H54 (cell line): ENCODE data around the gene ACCS.

Experiments
- DNase-seq: peaks from one replicate; pipeline ENCODE4 v3.0.0; 2011; ENCODE audit warnings: low spot score, mixed read lengths; ENCODE audit not compliant: insufficient read length
- FAIRE-seq: peaks from 3 replicates; lab custom pipeline; 2011; peaks lifted over from hg19 to GRCh38; lab: Jason Lieb, UNC
- POLR2A ChIP-seq: IDR thresholded peaks from 2 replicates; pipeline ENCODE4 v1.6.1; 2011; ENCODE audit warnings: low read depth, mild to moderate bottlenecking, low read length

Gene ACCS

GRCh38 chr11:44113572-44113971 lies 47.5 kb downstream of the ACCS start:
- no peak for TF ChIP-seq POLR2A
- no peak for FAIRE-seq
- DNase-seq = no peak

DNA sequence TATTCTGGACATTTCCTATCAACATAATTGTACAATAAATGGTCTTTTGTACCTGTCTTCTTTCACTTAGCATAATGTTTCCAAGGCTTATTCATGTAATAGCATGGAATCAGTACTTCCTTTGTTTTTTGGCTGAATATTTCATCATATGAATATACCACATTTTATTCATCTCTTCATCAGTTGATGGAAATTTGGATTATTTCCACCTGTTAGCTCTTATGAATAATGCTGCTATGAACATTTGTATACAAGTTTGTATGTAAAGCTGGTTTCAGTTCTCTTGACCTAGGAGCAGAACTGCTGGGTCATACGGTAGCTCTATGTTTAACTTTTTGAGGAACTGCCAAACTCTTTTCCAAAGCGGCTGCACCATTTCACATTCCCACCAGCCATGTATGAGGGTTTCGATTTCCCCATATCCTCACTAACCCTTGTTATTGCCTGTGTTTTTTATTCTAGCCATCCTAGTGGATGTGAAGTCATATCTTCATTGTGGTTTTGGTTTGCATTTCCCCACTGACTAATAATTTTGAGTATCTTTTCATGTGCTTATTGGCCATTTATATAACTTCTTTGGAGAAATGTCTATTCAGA lies 50.3 kb downstream of the ACCS start:
- FAIRE-seq (no peak), DNase-seq (no peak)
- no peak for TF ChIP-seq POLR2A

GRCh38 chr11:44120169-44120568 lies 54.1 kb downstream of the ACCS start:
- TF ChIP-seq POLR2A = no peak
- DNase-seq = no peak
- no peak for FAIRE-seq

DNA sequence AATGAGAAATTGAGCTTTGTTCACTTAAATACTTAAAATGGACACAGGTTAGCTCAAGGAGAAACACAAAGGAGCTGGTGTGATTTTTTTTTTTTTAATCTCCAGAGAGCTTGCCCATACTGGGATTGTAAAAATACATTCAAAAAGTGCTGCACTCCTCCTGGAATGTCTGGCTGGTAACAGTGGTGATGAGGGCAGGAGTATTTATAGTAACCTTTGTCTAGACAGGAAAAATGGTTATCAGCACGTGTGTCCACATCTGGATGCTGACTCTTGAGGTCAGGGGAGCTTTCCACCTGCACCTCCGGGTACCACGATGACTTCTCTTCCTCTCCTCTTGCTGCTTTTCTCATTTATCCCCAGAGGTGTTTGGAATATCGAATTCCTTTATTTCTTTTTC lies 59.5 kb downstream of the ACCS start:
- DNase-seq (no peak), FAIRE-seq (no peak)
- no peak for TF ChIP-seq POLR2A

DNA sequence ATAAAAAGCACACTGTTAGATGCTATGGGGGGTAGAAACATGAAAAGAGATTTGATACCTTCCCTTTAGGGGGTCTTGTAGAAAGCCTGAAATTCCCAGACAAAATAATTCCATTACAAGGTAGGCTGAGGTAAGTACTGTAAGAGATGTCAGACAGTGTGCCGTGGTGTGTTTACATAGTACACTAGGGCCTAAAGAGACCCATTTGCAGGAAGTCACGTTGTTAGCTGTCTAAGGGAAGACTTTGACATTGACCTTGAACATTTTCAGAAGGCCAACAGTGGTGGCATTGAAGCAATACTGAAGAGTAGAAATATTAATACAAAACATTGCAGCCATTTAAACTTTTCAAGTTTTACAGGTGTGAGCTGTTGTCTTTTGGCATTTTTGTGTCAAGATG lies 60.2 kb downstream of the ACCS start:
- no peak for FAIRE-seq
- TF ChIP-seq POLR2A = no peak
- no peak for DNase-seq

- FAIRE-seq = no peak
- TF ChIP-seq POLR2A = no peak
- no peak for DNase-seq
Measured at GRCh38 chr11:44127130-44127529, 61.1 kb downstream of the ACCS start.

DNA sequence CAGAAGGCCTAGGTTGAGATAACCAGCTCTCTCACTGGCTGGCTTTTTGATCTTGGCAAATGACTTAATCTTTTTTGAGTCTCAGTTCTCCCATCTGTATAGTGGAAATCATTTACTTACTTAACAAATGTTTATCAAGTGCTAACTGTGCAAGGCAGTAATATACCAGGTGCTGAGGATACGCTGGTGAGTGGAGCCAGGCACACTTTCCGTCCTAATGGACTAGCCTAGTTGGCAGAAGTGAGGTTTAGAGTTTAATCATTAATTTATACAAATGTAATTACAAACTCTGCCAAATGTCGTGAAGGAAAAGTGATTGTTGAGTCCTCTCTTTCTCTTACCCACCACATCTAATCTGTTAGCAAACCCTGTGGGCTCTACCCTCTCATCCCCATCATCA lies 62.7 kb downstream of the ACCS start:
- FAIRE-seq (no peak), DNase-seq (no peak)
- TF ChIP-seq POLR2A = no peak

GRCh38 chr11:44130751-44131150 lies 64.7 kb downstream of the ACCS start:
- FAIRE-seq (no peak), DNase-seq (no peak)
- TF ChIP-seq POLR2A = no peak

GRCh38 chr11:44133335-44133946 lies 67.4 kb downstream of the ACCS start:
- no peak for TF ChIP-seq POLR2A
- FAIRE-seq = peak; percentile 60
- peak; percentile 20 for DNase-seq
